Heart right ventricle (tissue), 16 donors: Measurements from ENCODE around the gene ALDH3B1. TPM values are rescaled to one million over a fixed set of nuclear protein-coding genes. Genes with fewer than 3 reads are reported as not detected.

Experiments used
- ATAC-seq, 8 donors: fragments of 200-7000 bp; cut with Tn5 transposase; one replicate each; pipeline ENCODE4 v1.9.1; 2020; ENCODE audit warnings: mild to moderate bottlenecking in 8 of 8, moderate library complexity in 8 of 8, moderate number of reproducible peaks in 1 of 8
- DNase-seq, 2 donors: peaks; one replicate each; pipeline ENCODE4 v3.0.0-alpha.2; 2020
- H3K27ac ChIP-seq, 10 donors: fragments of 200-600 bp; sonication (generic) in 2 of 10; one replicate each; pipeline versions ENCODE4 v1.5.0 to v1.8.0; 2020 to 2022; ENCODE audit warnings: mild to moderate bottlenecking in 3 of 10
- H3K27me3 ChIP-seq, 7 donors: fragments of 200-600 bp; one replicate each; pipeline ENCODE4 v1.8.0; 2021 to 2022; ENCODE audit warnings: mild to moderate bottlenecking in 2 of 7
- H3K36me3 ChIP-seq, 9 donors: fragments of 200-600 bp; sonication (generic) in 1 of 9; one replicate each; pipeline versions ENCODE4 v1.5.0 to v1.8.0; 2020 to 2022; ENCODE audit warnings: mild to moderate bottlenecking in 2 of 9
- H3K4me1 ChIP-seq, 9 donors: fragments of 200-600 bp; sonication (generic) in 1 of 9; one replicate each; pipeline versions ENCODE4 v1.5.0 to v1.8.0; 2020 to 2022; ENCODE audit warnings: mild to moderate bottlenecking in 4 of 9
- H3K4me3 ChIP-seq, 10 donors: fragments of 200-600 bp; sonication (generic) in 2 of 10; one replicate each; pipeline versions ENCODE4 v1.5.0 to v1.8.0; 2020 to 2022; ENCODE audit warnings: mild to moderate bottlenecking in 7 of 10, moderate library complexity in 2 of 10
- H3K9me3 ChIP-seq, 11 donors: fragments of 200-600 bp in 10 of 11; sonication (generic) in 2 of 11; one replicate each; pipeline versions ENCODE4 v1.5.0 to v1.8.0; 2013 to 2022; ENCODE audit warnings: mild to moderate bottlenecking in 2 of 11, control low read depth in 1 of 11, moderate library complexity in 1 of 11
- WGBS, 2 donors: extraction: QIAGEN DNeasy Blood & Tissue Kit; methylation state at CpG; one replicate each; pipeline ENCODE4 v1.1.7; 2013; ENCODE audit warnings: inconsistent platforms in 1 of 2; 5-methylcytosine and 5-hydroxymethylcytosine counted together
- intact Hi-C, 10 donors: fragments of 100-400 bp; cut with DNase I; formaldehyde crosslinking; loops; one replicate each; pipeline versions ENCODE4 v1.11.1 to v1.14.2; 2022
- polyA plus RNA-seq, 2 donors: library from polyadenylated mRNA; stranded (reverse); fragments of 200-250 nt; gene quantifications; one replicate each; pipeline ENCODE4 v1.2.3, GENCODE V29; 2013
- total RNA-seq, 10 donors: library from RNA; stranded (reverse); fragmentation: NEBNext Ultra II Directional in 3 of 10; extraction: Animal tissue kit (Norgen Biotek cat#: 25700) in 3 of 10; gene quantifications; one replicate each; pipeline versions ENCODE4 v1.2.1 to v1.2.4, GENCODE V29; 2021 to 2023
- TF ChIP-seq, protein P1 (sequence below), 9 donors: fragments of 200-600 bp; sonication (generic) in 2 of 9; IDR thresholded peaks; one replicate each; pipeline versions ENCODE4 v1.5.0 to v1.8.0; 2021 to 2022; ENCODE audit warnings: antibody characterized with exemption in 9 of 9, mild to moderate bottlenecking in 5 of 9, moderate library complexity in 1 of 9
- donor health status: Arrhythmogenic right ventricular cardiomyopathy.
- donor health status: ischemic (EF 13 %, LVEDD 7.1; RV severe dilation, severe dysfunction).
- donor health status: healthy with polysubstance abuse.
- donor health status: DM: no; HTN: yes; CAD: no.
- donor health status: DM: no; HTN: no; CAD: no.
- donor health status: ischemic (EF 25% LVEDD 6.9; RV normal size, moderate dysfunction).
- donor health status: ischemic (EF 25% LVEDD 5.7; RV mildly dilated, moderate dysfunction).
- donor health status: healthy.
- donor health status: DM: yes; HTN: yes; CAD: no.
- donor health status: Ischemic cardiomyopathy.
- donor health status: ischemic (EF 35%, LVEDD 5.7; RV mildly dilated, moderate dysfunction).
- donor health status: nonischemic (EF 11% LVEDD 7.7; RV severe dilation, severe dysfunction).
- donor health status: DM: yes; HTN: yes; CAD: no.
- donor health status: PGD.
- donor health status: ischemic (EF 29% LVEDD 5.4; RV normal size, mild dysfunction).
- donor health status: nonischemic (EF 23%, LVEDD 6.1; RV moderate dilation, normal function).

Gene ALDH3B1
- total and polyA plus RNA-seq, 12 donors = 2.1 to 11.0 (median 4.3) TPM

DNA sequence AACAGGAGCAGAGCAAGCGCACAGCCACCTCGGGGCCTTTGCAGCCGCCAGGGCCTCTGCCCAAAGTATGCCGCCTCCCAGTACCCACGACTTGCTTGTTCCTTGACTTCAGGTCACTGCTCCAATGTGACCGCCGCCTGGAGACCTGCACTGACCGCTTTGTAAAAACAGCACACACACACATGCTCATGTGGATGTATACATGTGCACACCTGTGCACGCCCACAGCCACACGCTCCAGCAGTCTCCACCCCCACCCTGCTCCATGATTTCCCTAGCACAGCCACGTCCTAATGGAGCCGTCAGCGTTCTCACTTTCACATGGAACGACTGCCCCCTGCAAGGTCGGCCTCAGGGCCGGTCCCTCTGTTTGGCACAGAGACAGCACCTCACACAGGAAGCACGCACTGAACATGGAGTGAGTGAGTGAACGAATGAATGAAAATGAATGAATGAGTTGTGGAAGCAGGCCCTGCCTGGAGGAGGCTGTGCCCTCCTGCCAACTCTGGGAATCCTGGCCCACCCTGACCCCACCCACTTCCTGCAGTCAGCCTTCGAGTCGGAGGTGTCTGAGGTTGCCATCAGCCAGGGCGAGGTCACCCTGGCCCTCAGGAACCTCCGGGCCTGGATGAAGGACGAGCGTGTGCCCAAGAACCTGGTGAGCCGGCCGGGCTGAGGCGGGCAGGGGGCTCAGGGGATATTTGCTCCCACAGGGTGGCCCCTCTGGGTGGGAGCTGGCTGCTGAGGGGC, 8.0 kb downstream of the ALDH3B1 start:
- ATAC-seq = no peak
- WGBS, 2 donors = 78 to 82% methylated on average over 27 of the region's 27 CpGs

DNA sequence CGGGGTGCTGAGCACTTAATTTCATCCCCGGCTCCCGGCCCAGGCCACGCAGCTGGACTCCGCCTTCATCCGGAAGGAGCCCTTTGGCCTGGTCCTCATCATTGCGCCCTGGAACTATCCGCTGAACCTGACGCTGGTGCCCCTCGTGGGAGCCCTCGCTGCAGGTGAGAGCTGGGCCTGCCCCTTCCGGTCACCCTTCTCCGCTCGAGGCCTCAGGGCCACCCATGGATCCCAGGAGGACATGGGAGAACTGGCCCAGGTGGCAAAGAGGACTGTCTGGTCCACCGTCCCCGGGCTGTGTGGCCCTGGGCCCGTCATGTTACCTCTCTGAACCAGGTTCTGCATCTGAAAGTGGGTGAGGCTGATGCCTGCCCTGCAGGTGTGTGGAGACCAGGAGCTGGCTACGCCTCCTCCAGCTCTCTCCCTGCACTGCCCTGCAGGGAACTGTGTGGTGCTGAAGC, 8.6 kb downstream of the ALDH3B1 start:
- Histone ChIP-seq H3K27ac (no peak overlapping the region), H3K36me3 (peaks cover 0 to 30% (median 0%) of the 10 kb centered on the region in 9 donors), H3K27me3 (no peaks in the 10 kb centered on the region), H3K4me3 (no peak overlapping the region), H3K9me3 (no peaks in the 10 kb centered on the region), H3K4me1 (peaks cover 0 to 17% (median 5%) of the 10 kb centered on the region in 9 donors)
- WGBS, 2 donors = 91 to 93% methylated on average over 18 of the region's 18 CpGs
- no peak for ATAC-seq
- no peak for DNase-seq
- intact Hi-C loops = loop anchor here in 2 of 10 donors (5.0 to 10.0 kb wide), 2 partner anchors 186 to 1724 kb away; no protein-coding TSS in a partner anchor
- TF ChIP-seq, protein P1, sequence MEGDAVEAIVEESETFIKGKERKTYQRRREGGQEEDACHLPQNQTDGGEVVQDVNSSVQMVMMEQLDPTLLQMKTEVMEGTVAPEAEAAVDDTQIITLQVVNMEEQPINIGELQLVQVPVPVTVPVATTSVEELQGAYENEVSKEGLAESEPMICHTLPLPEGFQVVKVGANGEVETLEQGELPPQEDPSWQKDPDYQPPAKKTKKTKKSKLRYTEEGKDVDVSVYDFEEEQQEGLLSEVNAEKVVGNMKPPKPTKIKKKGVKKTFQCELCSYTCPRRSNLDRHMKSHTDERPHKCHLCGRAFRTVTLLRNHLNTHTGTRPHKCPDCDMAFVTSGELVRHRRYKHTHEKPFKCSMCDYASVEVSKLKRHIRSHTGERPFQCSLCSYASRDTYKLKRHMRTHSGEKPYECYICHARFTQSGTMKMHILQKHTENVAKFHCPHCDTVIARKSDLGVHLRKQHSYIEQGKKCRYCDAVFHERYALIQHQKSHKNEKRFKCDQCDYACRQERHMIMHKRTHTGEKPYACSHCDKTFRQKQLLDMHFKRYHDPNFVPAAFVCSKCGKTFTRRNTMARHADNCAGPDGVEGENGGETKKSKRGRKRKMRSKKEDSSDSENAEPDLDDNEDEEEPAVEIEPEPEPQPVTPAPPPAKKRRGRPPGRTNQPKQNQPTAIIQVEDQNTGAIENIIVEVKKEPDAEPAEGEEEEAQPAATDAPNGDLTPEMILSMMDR (IDR thresholded peaks at IDR 0.05) = no peak

More for the DNA sequence above, 8.0 kb downstream of the ALDH3B1 start:
- peaks cover 0 to 26% (median 0%) of the 10 kb centered on the region in 9 donors for H3K36me3 ChIP-seq
- H3K4me3 ChIP-seq = no peak overlapping the region
- H3K27ac ChIP-seq = no peak overlapping the region
- TF ChIP-seq, protein P1 (IDR thresholded peaks at IDR 0.05) = no peak
- H3K4me1 ChIP-seq = peaks cover 0 to 20% (median 5%) of the 10 kb centered on the region in 9 donors
- no peak for DNase-seq
- intact Hi-C loops = loop anchor here in 2 of 10 donors (5.0 to 10.0 kb wide), 2 partner anchors 187 to 1724 kb away; no protein-coding TSS in a partner anchor
- no peaks in the 10 kb centered on the region for H3K27me3 ChIP-seq
- H3K9me3 ChIP-seq = no peaks in the 10 kb centered on the region

DNA sequence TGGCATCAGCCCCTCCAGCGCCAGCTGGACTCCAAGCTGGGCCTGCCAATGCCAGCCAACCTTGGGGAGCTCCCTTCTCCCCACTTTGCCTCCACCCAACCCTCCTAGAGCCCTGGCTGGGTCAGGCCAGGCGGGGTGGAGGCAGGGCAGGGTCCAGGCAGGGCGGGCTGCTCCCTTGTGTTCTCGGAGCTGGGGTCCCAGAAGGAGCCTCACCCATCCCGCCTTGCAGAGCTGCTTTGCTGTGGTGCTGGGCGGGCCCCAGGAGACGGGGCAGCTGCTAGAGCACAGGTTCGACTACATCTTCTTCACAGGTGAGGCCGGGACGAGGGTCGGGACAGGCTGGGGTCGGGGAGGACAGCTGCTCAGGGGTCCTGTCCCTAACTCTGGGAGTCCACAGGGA, 9.4 kb downstream of the ALDH3B1 start:
- TF ChIP-seq, protein P1 (IDR thresholded peaks at IDR 0.05) = no peak
- intact Hi-C loops = loop anchor here in 2 of 10 donors (5.0 to 10.0 kb wide), 2 partner anchors 185 to 1723 kb away; no protein-coding TSS in a partner anchor
- Histone ChIP-seq H3K4me1 (peaks cover 0 to 10% (median 5%) of the 10 kb centered on the region in 9 donors), H3K4me3 (no peak overlapping the region), H3K27me3 (no peaks in the 10 kb centered on the region), H3K27ac (no peak overlapping the region), H3K9me3 (peaks cover 0 to 6% (median 0%) of the 10 kb centered on the region in 11 donors), H3K36me3 (peaks cover 0 to 36% (median 0%) of the 10 kb centered on the region in 9 donors)
- ATAC-seq (no peak), DNase-seq (no peak)
- WGBS, 2 donors = 89 to 91% methylated on average over 12 of the region's 12 CpGs

DNA sequence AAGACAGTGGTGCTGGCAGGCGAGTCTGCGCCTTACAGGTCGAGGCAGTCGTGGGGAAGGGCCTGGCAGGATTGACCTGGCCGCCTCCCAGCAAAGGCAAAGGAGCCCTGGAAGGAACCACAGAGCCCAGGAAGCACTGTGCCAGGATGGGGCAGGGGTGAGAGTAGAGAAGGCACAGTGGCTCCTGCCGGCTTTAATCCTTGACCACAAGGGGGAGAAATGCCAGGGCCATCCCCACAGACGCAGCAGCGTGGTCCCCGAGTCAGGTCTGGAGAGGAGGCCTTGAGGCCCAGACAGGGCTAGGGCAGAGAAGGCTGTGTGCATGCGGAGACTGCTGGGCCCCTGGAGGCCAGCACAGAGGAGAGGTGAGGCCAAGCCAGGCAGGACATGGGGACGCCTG, 10.4 kb downstream of the ALDH3B1 start:
- ATAC-seq = peak in 3 of 8 donors; percentile 4 to 22 (median 18)
- Histone ChIP-seq H3K4me1 (peaks cover 0 to 10% (median 4%) of the 10 kb centered on the region in 9 donors), H3K4me3 (no peak overlapping the region), H3K36me3 (peaks cover 0 to 47% (median 0%) of the 10 kb centered on the region in 9 donors), H3K27ac (no peak overlapping the region), H3K9me3 (peaks cover 0 to 13% (median 0%) of the 10 kb centered on the region in 11 donors), H3K27me3 (no peaks in the 10 kb centered on the region)
- WGBS, 2 donors = 45 to 56% methylated on average over 11 of the region's 11 CpGs
- no peak for DNase-seq
- intact Hi-C loops = no loop called here
- TF ChIP-seq, protein P1 (IDR thresholded peaks at IDR 0.05) = peak in 4 of 9 donors; percentile 15 to 25 (median 22)
